ENCODE data around the gene GAB2.
"Not testable (repeated sequence)": the region's sequence is repeated elsewhere in the genome, so short reads cannot be mapped to it uniquely, and the experiment has no call there.

The GAB2 gene

GRCh38 chr11:78294100-78294499 is 123.5 kb downstream of the GAB2 start:
- H3K36me3 ChIP-seq (ENCODE audit: control insufficient read depth in 2 of 2, insufficient read depth in 2 of 2, low read length in 2 of 2); H3K27me3 ChIP-seq (ENCODE audit: control insufficient read depth in 1 of 2, insufficient read depth in 2 of 2, low read length in 2 of 2); H3K4me3 ChIP-seq (ENCODE audit: low read length in 2 of 2); H3K9me3 ChIP-seq (ENCODE audit: control insufficient read depth in 2 of 2, low read length in 2 of 2); H3K9ac ChIP-seq (ENCODE audit: low read length in 2 of 2); H3K27ac ChIP-seq (ENCODE audit: low read length); H3K4me1 ChIP-seq (ENCODE audit: control insufficient read depth, insufficient read depth, low read length): not testable (repeated sequence)

- H3K27me3 ChIP-seq (ENCODE audit: control insufficient read depth in 1 of 2, insufficient read depth in 2 of 2, low read length in 2 of 2), result no peaks in the 10 kb centered on the region
- H3K4me1 ChIP-seq (ENCODE audit: control insufficient read depth, insufficient read depth, low read length), result no peaks in the 10 kb centered on the region
- H3K9me3 ChIP-seq (ENCODE audit: control insufficient read depth in 2 of 2, low read length in 2 of 2), result no peaks in the 10 kb centered on the region
- H3K4me3 ChIP-seq (ENCODE audit: low read length in 2 of 2), result no peak overlapping the region
- H3K27ac ChIP-seq (ENCODE audit: low read length), result no peak overlapping the region
- no peaks in the 10 kb centered on the region for H3K36me3 ChIP-seq (ENCODE audit: control insufficient read depth in 2 of 2, insufficient read depth in 2 of 2, low read length in 2 of 2)
- H3K9ac ChIP-seq (ENCODE audit: low read length in 2 of 2), result no peak overlapping the region
Measured at GRCh38 chr11:78293536-78293935, 124.1 kb downstream of the GAB2 start.

- H3K36me3 ChIP-seq (ENCODE audit: control insufficient read depth in 2 of 2, insufficient read depth in 2 of 2, low read length in 2 of 2), result no peaks in the 10 kb centered on the region
- no peaks in the 10 kb centered on the region for H3K9me3 ChIP-seq (ENCODE audit: control insufficient read depth in 2 of 2, low read length in 2 of 2)
- no peak overlapping the region for H3K9ac ChIP-seq (ENCODE audit: low read length in 2 of 2)
- H3K4me1 ChIP-seq (ENCODE audit: control insufficient read depth, insufficient read depth, low read length), result no peaks in the 10 kb centered on the region
- no peak overlapping the region for H3K27ac ChIP-seq (ENCODE audit: low read length)
- H3K4me3 ChIP-seq (ENCODE audit: low read length in 2 of 2), result no peak overlapping the region
- no peaks in the 10 kb centered on the region for H3K27me3 ChIP-seq (ENCODE audit: control insufficient read depth in 1 of 2, insufficient read depth in 2 of 2, low read length in 2 of 2)
Measured at GRCh38 chr11:78292109-78292803, 125.4 kb downstream of the GAB2 start.

GRCh38 chr11:78291503-78292108 is 126.0 kb downstream of the GAB2 start:
- no peaks in the 10 kb centered on the region for H3K36me3 ChIP-seq (ENCODE audit: control insufficient read depth in 2 of 2, insufficient read depth in 2 of 2, low read length in 2 of 2)
- no peak overlapping the region for H3K9ac ChIP-seq (ENCODE audit: low read length in 2 of 2)
- H3K27me3 ChIP-seq (ENCODE audit: control insufficient read depth in 1 of 2, insufficient read depth in 2 of 2, low read length in 2 of 2), result no peaks in the 10 kb centered on the region
- H3K9me3 ChIP-seq (ENCODE audit: control insufficient read depth in 2 of 2, low read length in 2 of 2), result no peaks in the 10 kb centered on the region
- no peak overlapping the region for H3K27ac ChIP-seq (ENCODE audit: low read length)
- no peak overlapping the region for H3K4me3 ChIP-seq (ENCODE audit: low read length in 2 of 2)
- H3K4me1 ChIP-seq (ENCODE audit: control insufficient read depth, insufficient read depth, low read length), result no peaks in the 10 kb centered on the region

- Histone ChIP-seq H3K9ac (ENCODE audit: low read length in 2 of 2) (no peak overlapping the region), H3K36me3 (ENCODE audit: control insufficient read depth in 2 of 2, insufficient read depth in 2 of 2, low read length in 2 of 2) (no peaks in the 10 kb centered on the region), H3K27me3 (ENCODE audit: control insufficient read depth in 1 of 2, insufficient read depth in 2 of 2, low read length in 2 of 2) (no peaks in the 10 kb centered on the region), H3K4me1 (ENCODE audit: control insufficient read depth, insufficient read depth, low read length) (no peaks in the 10 kb centered on the region), H3K4me3 (ENCODE audit: low read length in 2 of 2) (no peak overlapping the region), H3K9me3 (ENCODE audit: control insufficient read depth in 2 of 2, low read length in 2 of 2) (no peaks in the 10 kb centered on the region), H3K27ac (ENCODE audit: low read length) (no peak overlapping the region)
Measured at GRCh38 chr11:78290293-78291176, 127.1 kb downstream of the GAB2 start.

GRCh38 chr11:78289552-78290292 is 127.9 kb downstream of the GAB2 start:
- H3K4me1 ChIP-seq (ENCODE audit: control insufficient read depth, insufficient read depth, low read length), result no peaks in the 10 kb centered on the region
- no peaks in the 10 kb centered on the region for H3K27me3 ChIP-seq (ENCODE audit: control insufficient read depth in 1 of 2, insufficient read depth in 2 of 2, low read length in 2 of 2)
- H3K9ac ChIP-seq (ENCODE audit: low read length in 2 of 2), result no peak overlapping the region
- H3K36me3 ChIP-seq (ENCODE audit: control insufficient read depth in 2 of 2, insufficient read depth in 2 of 2, low read length in 2 of 2), result no peaks in the 10 kb centered on the region
- no peak overlapping the region for H3K4me3 ChIP-seq (ENCODE audit: low read length in 2 of 2)
- H3K27ac ChIP-seq (ENCODE audit: low read length), result no peak overlapping the region
- no peaks in the 10 kb centered on the region for H3K9me3 ChIP-seq (ENCODE audit: control insufficient read depth in 2 of 2, low read length in 2 of 2)

- H3K36me3 ChIP-seq (ENCODE audit: control insufficient read depth in 2 of 2, insufficient read depth in 2 of 2, low read length in 2 of 2), result peaks cover 0 to 2% of the 10 kb centered on the region in 2 donors
- H3K27ac ChIP-seq (ENCODE audit: low read length), result no peak overlapping the region
- H3K9me3 ChIP-seq (ENCODE audit: control insufficient read depth in 2 of 2, low read length in 2 of 2), result no peaks in the 10 kb centered on the region
- no peaks in the 10 kb centered on the region for H3K27me3 ChIP-seq (ENCODE audit: control insufficient read depth in 1 of 2, insufficient read depth in 2 of 2, low read length in 2 of 2)
- no peak overlapping the region for H3K9ac ChIP-seq (ENCODE audit: low read length in 2 of 2)
- H3K4me3 ChIP-seq (ENCODE audit: low read length in 2 of 2), result no peak overlapping the region
- no peaks in the 10 kb centered on the region for H3K4me1 ChIP-seq (ENCODE audit: control insufficient read depth, insufficient read depth, low read length)
Measured at GRCh38 chr11:78284260-78284659, 133.4 kb downstream of the GAB2 start.

GRCh38 chr11:78282821-78283220 is 134.8 kb downstream of the GAB2 start:
- Histone ChIP-seq H3K4me1 (ENCODE audit: control insufficient read depth, insufficient read depth, low read length) (no peaks in the 10 kb centered on the region), H3K9me3 (ENCODE audit: control insufficient read depth in 2 of 2, low read length in 2 of 2) (no peaks in the 10 kb centered on the region)

GRCh38 chr11:78281511-78281910 is 136.1 kb downstream of the GAB2 start:
- H3K27ac ChIP-seq (ENCODE audit: low read length), result no peak overlapping the region
- H3K4me3 ChIP-seq (ENCODE audit: low read length in 2 of 2), result no peak overlapping the region
- H3K27me3 ChIP-seq (ENCODE audit: control insufficient read depth in 1 of 2, insufficient read depth in 2 of 2, low read length in 2 of 2), result no peaks in the 10 kb centered on the region
- no peaks in the 10 kb centered on the region for H3K9me3 ChIP-seq (ENCODE audit: control insufficient read depth in 2 of 2, low read length in 2 of 2)
- H3K4me1 ChIP-seq (ENCODE audit: control insufficient read depth, insufficient read depth, low read length), result no peaks in the 10 kb centered on the region
- H3K9ac ChIP-seq (ENCODE audit: low read length in 2 of 2), result no peak overlapping the region
- peaks cover 0 to 2% of the 10 kb centered on the region in 2 donors for H3K36me3 ChIP-seq (ENCODE audit: control insufficient read depth in 2 of 2, insufficient read depth in 2 of 2, low read length in 2 of 2)

More at GRCh38 chr11:78282821-78283220, 134.8 kb downstream of the GAB2 start:
- peaks cover 0 to 2% of the 10 kb centered on the region in 2 donors for H3K36me3 ChIP-seq (ENCODE audit: control insufficient read depth in 2 of 2, insufficient read depth in 2 of 2, low read length in 2 of 2)
- H3K9ac ChIP-seq (ENCODE audit: low read length in 2 of 2), result no peak overlapping the region
- H3K27me3 ChIP-seq (ENCODE audit: control insufficient read depth in 1 of 2, insufficient read depth in 2 of 2, low read length in 2 of 2), result no peaks in the 10 kb centered on the region
- no peak overlapping the region for H3K27ac ChIP-seq (ENCODE audit: low read length)
- no peak overlapping the region for H3K4me3 ChIP-seq (ENCODE audit: low read length in 2 of 2)

GRCh38 chr11:78277314-78277994 is 140.2 kb downstream of the GAB2 start:
- Histone ChIP-seq H3K36me3 (ENCODE audit: control insufficient read depth in 2 of 2, insufficient read depth in 2 of 2, low read length in 2 of 2) (peaks cover 0 to 2% of the 10 kb centered on the region in 2 donors), H3K4me1 (ENCODE audit: control insufficient read depth, insufficient read depth, low read length) (no peaks in the 10 kb centered on the region), H3K9ac (ENCODE audit: low read length in 2 of 2) (no peak overlapping the region), H3K27me3 (ENCODE audit: control insufficient read depth in 1 of 2, insufficient read depth in 2 of 2, low read length in 2 of 2) (no peaks in the 10 kb centered on the region), H3K4me3 (ENCODE audit: low read length in 2 of 2) (no peak overlapping the region), H3K9me3 (ENCODE audit: control insufficient read depth in 2 of 2, low read length in 2 of 2) (no peaks in the 10 kb centered on the region), H3K27ac (ENCODE audit: low read length) (no peak overlapping the region)

Measured in stomach smooth muscle (tissue), 2 donors.